ENCODE measurements around the gene SPEN.

Gene SPEN

GRCh38 chr1:15983275-15983674, 135.8 kb downstream of the SPEN start:
- no peak for DNase-seq (ENCODE audit: low read depth in 2 of 2)

- no peak for DNase-seq (ENCODE audit: low read depth in 2 of 2)
Measured at GRCh38 chr1:15985611-15986297, 138.2 kb downstream of the SPEN start.

DNA sequence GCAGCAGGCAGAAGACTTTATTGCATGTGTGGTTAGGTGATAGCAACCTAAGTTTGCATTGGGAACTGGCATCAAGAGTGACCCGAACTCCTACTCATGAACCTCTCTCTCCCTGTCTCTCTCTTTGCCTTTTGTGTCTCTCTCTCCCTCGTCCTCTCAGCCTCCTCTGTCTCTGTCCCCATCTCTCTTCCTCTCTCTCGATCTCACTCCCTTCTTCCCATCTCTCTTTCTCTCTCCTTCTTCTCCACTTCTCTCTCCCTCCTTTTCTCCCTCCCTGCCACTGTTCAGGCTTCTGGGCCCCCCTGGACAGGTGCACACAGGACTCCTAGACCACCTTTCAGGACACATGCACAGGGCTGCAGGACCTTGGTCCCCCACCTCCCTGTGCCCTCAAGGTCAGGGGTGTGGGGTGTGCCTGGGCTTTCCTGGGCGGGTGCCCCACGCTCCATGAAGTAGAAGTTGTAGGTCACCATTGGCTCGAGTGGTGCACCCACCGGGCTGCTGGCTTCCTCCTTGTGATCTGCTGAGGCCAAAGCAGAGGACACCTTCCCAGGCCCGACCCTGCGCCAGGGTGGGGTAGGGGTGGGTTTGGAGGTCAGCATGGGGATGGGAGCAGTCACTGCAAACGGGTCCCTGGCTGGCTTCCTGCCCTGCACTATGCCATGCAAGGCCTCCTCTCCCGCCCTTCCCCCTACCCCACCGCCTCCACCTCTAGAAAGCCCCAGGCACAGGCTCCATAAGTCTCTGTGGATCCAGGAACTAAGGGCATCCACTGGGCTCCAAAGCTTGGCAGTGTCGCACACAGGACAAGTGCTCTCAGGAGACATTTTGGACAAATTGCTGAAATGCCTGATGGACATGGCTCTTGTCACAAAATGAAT, 141.6 kb downstream of the SPEN start:
- DNase-seq (ENCODE audit: low read depth in 2 of 2): no peak

DNA sequence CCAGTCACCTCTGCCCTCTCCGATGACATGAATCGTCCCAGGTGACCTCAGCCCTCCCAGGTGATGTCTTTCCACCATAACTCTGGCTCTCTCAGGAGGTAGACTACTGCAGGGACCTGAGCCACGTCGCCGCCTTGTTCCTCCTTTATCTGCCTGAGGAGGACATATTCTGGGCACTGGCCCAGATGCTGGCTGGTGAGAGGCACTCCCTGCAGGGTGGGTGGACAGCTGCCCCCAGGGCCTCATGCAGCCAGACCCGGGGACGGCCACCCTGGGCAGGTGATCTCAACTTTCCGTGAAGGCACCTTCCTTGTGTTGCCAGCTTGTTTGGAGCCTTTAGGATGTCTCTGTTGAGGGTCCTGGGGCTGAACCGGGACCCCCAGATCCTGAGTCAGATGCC, 142.3 kb downstream of the SPEN start:
- DNase-seq (ENCODE audit: low read depth in 2 of 2): no peak

Data from stimulated activated CD8-positive, alpha-beta memory T cell treated with anti-CD3 and anti-CD28 coated beads, Interleukin-15, amount 100 ng/mL, for 4 hours (primary cell).